SU-DHL-6 (cell line): ENCODE measurements around the gene NRXN2.

Source experiments
- H2AFZ ChIP-seq: fragments of 200-600 bp; sonication (generic); 2 replicates; pipeline ENCODE4 v1.6.1; 2014; ENCODE audit warnings: low read depth, mild to moderate bottlenecking, moderate library complexity, mixed read lengths, antibody characterized with exemption, low read length; ENCODE audit not compliant: severe bottlenecking
- H3F3A ChIP-seq: fragments of 200-600 bp; shearing (Covaris generic); 2 replicates; pipeline ENCODE4 v1.6.0; 2016; ENCODE audit warnings: antibody characterized with exemption, mild to moderate bottlenecking; ENCODE audit not compliant: insufficient read depth
- H3K27ac ChIP-seq: fragments of 200-600 bp; sonication (generic); 2 replicates; pipeline ENCODE4 v1.5.1; 2016; ENCODE audit warnings: low read depth, mild to moderate bottlenecking, low read length, moderate library complexity, mixed read lengths
- H3K27me3 ChIP-seq: fragments of 200-600 bp; sonication (generic), shearing (Covaris generic); 2 replicates; pipeline ENCODE4 v1.6.0; 2014; ENCODE audit warnings: mild to moderate bottlenecking, low read length
- H3K36me3 ChIP-seq: fragments of 200-600 bp; sonication (generic); 2 replicates; pipeline ENCODE4 v1.6.1; 2014; ENCODE audit warnings: mild to moderate bottlenecking, low read length, mixed read lengths
- H3K4me2 ChIP-seq: fragments of 300-600, 200-600 bp; shearing (Covaris generic), sonication (generic); 2 replicates; pipeline ENCODE4 v1.6.0; 2014; ENCODE audit warnings: low read length, low read depth, mild to moderate bottlenecking; ENCODE audit not compliant: poor library complexity, severe bottlenecking
- H3K4me3 ChIP-seq: fragments of 200-600 bp; sonication (generic); 2 replicates; pipeline ENCODE4 v1.5.1; 2014; ENCODE audit warnings: antibody characterized with exemption, low read length, mild to moderate bottlenecking, mixed read lengths; ENCODE audit not compliant: insufficient read depth, poor library complexity, severe bottlenecking
- H3K79me2 ChIP-seq: fragments of 200-600 bp; sonication (generic); 2 replicates; pipeline ENCODE4 v1.6.1; 2014; ENCODE audit warnings: mild to moderate bottlenecking, low read length, moderate library complexity; ENCODE audit not compliant: insufficient read depth
- H3K9ac ChIP-seq: fragments of 200-600 bp; sonication (generic); 2 replicates; pipeline ENCODE4 v1.7.0; 2014; ENCODE audit warnings: mild to moderate bottlenecking, low read length
- H3K9me2 ChIP-seq: fragments of 200-600 bp; sonication (generic); replicated peaks from 2 replicates; pipeline ENCODE4 v1.6.1; 2014; ENCODE audit warnings: low read length; ENCODE audit not compliant: insufficient read depth
- H3K9me3 ChIP-seq: fragments of 200-600 bp; sonication (generic); 2 replicates; pipeline ENCODE4 v1.6.1; 2014; ENCODE audit warnings: low read length, mixed read lengths; ENCODE audit not compliant: insufficient read depth
- H4K20me1 ChIP-seq: fragments of 200-600 bp; sonication (generic); 2 replicates; pipeline ENCODE4 v1.6.1; 2014; ENCODE audit warnings: low read depth, mild to moderate bottlenecking, antibody characterized with exemption, low read length, moderate library complexity, mixed read lengths
- CTCF ChIP-seq: fragments of 200-600 bp; sonication (generic); IDR thresholded peaks from one replicate; pipeline ENCODE4 v1.5.1; 2017; ENCODE audit warnings: antibody characterized with exemption, mild to moderate bottlenecking, low read length, moderate library complexity; ENCODE audit not compliant: insufficient read depth, poor library complexity, severe bottlenecking
- EZH2phosphoT487 ChIP-seq: fragments of 200-600 bp; sonication (generic), shearing (Covaris generic); conservative IDR thresholded peaks from 2 replicates; pipeline ENCODE4 v1.6.1; 2018; ENCODE audit warnings: mild to moderate bottlenecking, antibody characterized with exemption, low read length, moderate library complexity, mixed read lengths

The NRXN2 gene

GRCh38 chr11:64592234-64592615 lies 130.8 kb downstream of the NRXN2 start:
- Histone ChIP-seq H3K27me3 (no peaks in the 10 kb centered on the region), H3K9ac (no peak overlapping the region), H3K27ac (no peak overlapping the region), H2AFZ (no peak overlapping the region), H3K79me2 (no peaks in the 10 kb centered on the region), H3F3A (no peaks in the 10 kb centered on the region), H3K9me2 (no peaks in the 10 kb centered on the region), H3K36me3 (no peaks in the 10 kb centered on the region), H3K4me3 (no peak overlapping the region), H3K4me2 (no peak overlapping the region), H3K9me3 (0 out of 2 replicates have a peak, but pooled peaks cover 4% of the 10 kb centered on the region), H4K20me1 (no peaks in the 10 kb centered on the region)
- TF ChIP-seq EZH2phosphoT487 (no peak), CTCF (no peak)

DNA sequence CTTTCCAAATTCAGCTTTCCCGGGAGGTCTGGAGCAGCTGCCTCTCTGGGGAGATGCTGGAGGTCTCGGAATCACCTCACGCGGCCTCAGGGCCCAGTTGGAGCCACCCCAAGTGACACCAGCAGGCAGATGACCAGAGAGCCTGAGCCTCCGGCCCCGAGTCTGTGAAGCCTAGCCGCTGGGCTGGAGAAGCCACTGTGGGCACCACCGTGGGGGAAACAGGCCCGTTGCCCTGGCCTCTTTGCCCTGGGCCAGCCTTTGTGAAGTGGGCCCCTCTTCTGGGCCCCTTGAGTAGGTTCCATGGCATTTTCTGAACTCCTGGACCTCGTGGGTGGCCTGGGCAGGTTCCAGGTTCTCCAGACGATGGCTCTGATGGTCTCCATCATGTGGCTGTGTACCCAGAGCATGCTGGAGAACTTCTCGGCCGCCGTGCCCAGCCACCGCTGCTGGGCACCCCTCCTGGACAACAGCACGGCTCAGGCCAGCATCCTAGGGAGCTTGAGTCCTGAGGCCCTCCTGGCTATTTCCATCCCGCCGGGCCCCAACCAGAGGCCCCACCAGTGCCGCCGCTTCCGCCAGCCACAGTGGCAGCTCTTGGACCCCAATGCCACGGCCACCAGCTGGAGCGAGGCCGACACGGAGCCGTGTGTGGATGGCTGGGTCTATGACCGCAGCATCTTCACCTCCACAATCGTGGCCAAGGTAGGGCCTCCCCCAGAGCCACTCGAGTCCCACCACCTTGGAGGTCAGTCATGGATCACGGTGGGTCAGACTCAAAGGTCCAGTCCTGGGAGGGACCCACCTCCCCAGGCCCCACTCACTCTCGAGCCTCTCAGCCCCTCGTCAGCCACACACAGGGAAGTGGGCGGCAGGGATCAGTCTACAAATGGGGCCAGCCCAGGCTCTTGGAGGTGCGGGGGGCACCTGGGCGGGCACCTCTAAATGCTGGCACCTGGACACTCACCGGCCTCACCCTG lies 131.5 kb downstream of the NRXN2 start:
- Histone ChIP-seq H3K4me2 (no peak overlapping the region), H3K27me3 (no peaks in the 10 kb centered on the region), H3K9ac (no peak overlapping the region)

DNA sequence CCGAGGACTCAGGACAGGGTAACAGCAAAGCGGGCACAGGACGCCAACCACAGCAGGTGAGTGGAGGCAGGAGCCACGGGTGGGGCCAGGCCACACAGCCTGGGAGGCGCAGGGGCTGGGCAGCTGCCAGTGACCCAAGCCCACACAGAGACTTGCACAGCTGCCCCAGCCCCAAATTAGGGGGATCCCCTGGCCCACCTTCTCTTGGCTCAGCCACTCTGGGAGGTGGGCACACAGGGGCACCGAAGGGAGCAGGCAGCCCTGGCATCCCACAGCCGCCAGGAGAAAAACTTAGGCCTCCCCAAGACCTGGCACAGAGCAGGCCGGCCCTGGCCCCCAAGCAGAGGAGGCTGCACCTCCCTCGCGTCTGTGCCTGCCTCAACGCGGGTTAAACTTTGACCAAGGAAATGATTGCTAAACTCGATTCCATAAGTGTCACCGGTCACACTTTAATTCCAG lies 132.2 kb downstream of the NRXN2 start, which contains the start of gene SLC22A12:
SLC22A12 (plus strand) TSS at position 458 of the 459 bp plus-strand sequence. CDS start 337 bp downstream, outside the sequence.
- Histone ChIP-seq H4K20me1 (no peaks in the 10 kb centered on the region), H3K9ac (no peak within 1 kb of the TSS), H2AFZ (no peak within 1 kb of the TSS), H3K4me2 (no peak within 1 kb of the TSS), H3K4me3 (no peak within 1 kb of the TSS), H3K79me2 (no peaks in the 10 kb centered on the region), H3K27ac (no peak within 1 kb of the TSS), H3K36me3 (no peaks in the 10 kb centered on the region), H3K27me3 (no peaks in the 10 kb centered on the region), H3K9me3 (0 out of 2 replicates have a peak, but pooled peaks cover 4% of the 10 kb centered on the region), H3K9me2 (no peaks in the 10 kb centered on the region), H3F3A (no peaks in the 10 kb centered on the region)
- TF ChIP-seq CTCF (no peak), EZH2phosphoT487 (no peak)

More for the DNA sequence above, 131.5 kb downstream of the NRXN2 start:
- Histone ChIP-seq H3K36me3 (no peaks in the 10 kb centered on the region), H3K79me2 (no peaks in the 10 kb centered on the region), H3K4me3 (no peak overlapping the region), H3K9me2 (no peaks in the 10 kb centered on the region), H2AFZ (no peak overlapping the region), H4K20me1 (no peaks in the 10 kb centered on the region), H3K9me3 (0 out of 2 replicates have a peak, but pooled peaks cover 4% of the 10 kb centered on the region), H3F3A (no peaks in the 10 kb centered on the region), H3K27ac (no peak overlapping the region)
- no peak for TF ChIP-seq EZH2phosphoT487
- TF ChIP-seq CTCF: no peak
